GM18520 (cell line): ENCODE data around the gene CLTB.
A peak's percentile ranks its signal among the peaks of the same experiment; 100 is the strongest.

Experiments used
- ATAC-seq: cut with Tn5 transposase; IDR thresholded peaks from one replicate; pipeline ENCODE4 v1.9.1; 2021; ENCODE audit not compliant: unreplicated experiment

The CLTB gene

GRCh38 chr5:176405656-176406435, 10.5 kb downstream of the CLTB start:
- no peak for ATAC-seq

GRCh38 chr5:176401281-176402205, 14.8 kb downstream of the CLTB start:
- ATAC-seq, result no peak

- no peak for ATAC-seq
Observed at GRCh38 chr5:176400382-176401156, 15.8 kb downstream of the CLTB start.

GRCh38 chr5:176397736-176398420, 18.5 kb downstream of the CLTB start:
- ATAC-seq, result no peak

- ATAC-seq, result no peak
Observed at GRCh38 chr5:176396330-176396729, 20.0 kb downstream of the CLTB start.

GRCh38 chr5:176394881-176395675, 21.3 kb downstream of the CLTB start:
- no peak for ATAC-seq

- ATAC-seq, result no peak
Observed at GRCh38 chr5:176394096-176394495, 22.2 kb downstream of the CLTB start.

GRCh38 chr5:176392526-176392925, 23.8 kb downstream of the CLTB start:
- ATAC-seq, result no peak

- ATAC-seq, result no peak
Observed at GRCh38 chr5:176391999-176392398, 24.3 kb downstream of the CLTB start.

- no peak for ATAC-seq
Observed at GRCh38 chr5:176391479-176391878, 24.9 kb downstream of the CLTB start.

GRCh38 chr5:176389135-176390123, 26.9 kb downstream of the CLTB start:
- ATAC-seq, result no peak

GRCh38 chr5:176388444-176389134, 27.8 kb downstream of the CLTB start, which contains the start of the genes HIGD2A and NOP16:
Gene HIGD2A, plus strand, starts transcription at chr5:176388751. Its CDS starts 69 bp downstream, at chr5:176388820.
Gene NOP16, minus strand, starts transcription at chr5:176388598. Its CDS starts 59 bp downstream, at chr5:176388539.
- peak; percentile 87 for ATAC-seq

- no peak for ATAC-seq
Observed at GRCh38 chr5:176388003-176388443, 28.3 kb downstream of the CLTB start.

- no peak for ATAC-seq
Observed at GRCh38 chr5:176387384-176387925, 28.9 kb downstream of the CLTB start.

- ATAC-seq, result no peak
Observed at GRCh38 chr5:176386491-176386890, 29.8 kb downstream of the CLTB start.

GRCh38 chr5:176384991-176385390, 31.3 kb downstream of the CLTB start:
- no peak for ATAC-seq

GRCh38 chr5:176384366-176384930, 31.9 kb downstream of the CLTB start:
- no peak for ATAC-seq
